Spleen (tissue), 11 donors: ENCODE results near the gene SOX4. TPM values are rescaled to one million over a fixed set of nuclear protein-coding genes. Genes with fewer than 3 reads are reported as not detected.
A peak's percentile ranks its signal among the peaks of the same experiment; 100 is the strongest.

Experiments used
- DNase-seq: peaks from one replicate; pipeline ENCODE4 v3.0.0-alpha.2; 2020
- H3K27ac ChIP-seq, 8 donors: fragments of 200-600 bp; sonication (generic) in 7 of 8; 1 replicate in 4 of 8; 2 replicates in 4 of 8; pipeline versions ENCODE4 v1.5.0 to v1.8.0; 2016 to 2021; ENCODE audit warnings: inconsistent platforms in 4 of 8, mild to moderate bottlenecking in 4 of 8, moderate library complexity in 1 of 8
- H3K27me3 ChIP-seq, 7 donors: fragments of 200-600 bp; sonication (generic) in 6 of 7; replicated peaks in 1 of 7; 1 replicate in 4 of 7; 2 replicates in 3 of 7; pipeline versions ENCODE4 v1.5.0 to v1.8.0; 2016 to 2021; ENCODE audit warnings: inconsistent platforms in 3 of 7, mild to moderate bottlenecking in 1 of 7
- H3K36me3 ChIP-seq, 6 donors: fragments of 200-600 bp; sonication (generic) in 5 of 6; 1 replicate in 4 of 6; 2 replicates in 2 of 6; pipeline versions ENCODE4 v1.5.0 to v1.8.0; 2016 to 2021; ENCODE audit warnings: inconsistent platforms in 2 of 6
- H3K4me1 ChIP-seq, 6 donors: fragments of 200-600 bp; sonication (generic) in 5 of 6; 1 replicate in 3 of 6; 2 replicates in 3 of 6; pipeline versions ENCODE4 v1.5.0 to v1.8.0; 2016 to 2021; ENCODE audit warnings: inconsistent platforms in 3 of 6
- H3K4me3 ChIP-seq, 8 donors: fragments of 200-600 bp; sonication (generic) in 7 of 8; 1 replicate in 4 of 8; 2 replicates in 4 of 8; pipeline versions ENCODE4 v1.5.0 to v1.8.0; 2016 to 2021; ENCODE audit warnings: inconsistent platforms in 4 of 8, mild to moderate bottlenecking in 4 of 8, moderate library complexity in 2 of 8
- H3K9me3 ChIP-seq, 8 donors: fragments of 200-600 bp; sonication (generic) in 7 of 8; 1 replicate in 4 of 8; 2 replicates in 4 of 8; pipeline versions ENCODE4 v1.5.0 to v1.8.0; 2016 to 2021; ENCODE audit warnings: inconsistent platforms in 4 of 8
- CTCF ChIP-seq, 11 experiments: fragments of 200-600 bp in 7 of 11; fragments of 450-650 bp in 4 of 11; sonication (generic) in 4 of 11; IDR thresholded peaks in 8 of 11; conservative IDR thresholded peaks in 3 of 11; 1 replicate in 7 of 11; 2 replicates in 4 of 11; pipeline versions ENCODE4 v1.4.0 to v1.8.0; 2016 to 2021; ENCODE audit warnings: antibody characterized with exemption in 11 of 11, inconsistent platforms in 4 of 11, mild to moderate bottlenecking in 1 of 11
- POLR2A ChIP-seq, 3 donors: fragments of 450-650 bp; IDR thresholded peaks; one replicate each; pipeline ENCODE4 v1.5.1; 2017; ENCODE audit warnings: antibody characterized with exemption in 3 of 3, mild to moderate bottlenecking in 1 of 3
- POLR2AphosphoS5 ChIP-seq, 3 donors: sonication (generic); formaldehyde crosslinking; IDR thresholded peaks; one replicate each; pipeline ENCODE4 v1.5.1; 2017; ENCODE audit warnings: antibody characterized with exemption in 3 of 3
- WGBS, 5 donors: extraction: QIAGEN DNeasy Blood & Tissue Kit in 3 of 5; methylation state at CpG; one replicate each; pipeline versions ENCODE4 v1.1.5 to v1.1.7; 2013 to 2018; 5-methylcytosine and 5-hydroxymethylcytosine counted together
- intact Hi-C: fragments of 100-400 bp; cut with DNase I; formaldehyde crosslinking; loops from one replicate; pipeline ENCODE4 v1.15.0; 2023; ENCODE audit warnings: low total_unique reads
- polyA plus RNA-seq, 3 donors: library from polyadenylated mRNA; stranded (reverse); fragments of 200-250 nt; gene quantifications; one replicate each; pipeline ENCODE4 v1.2.1, GENCODE V29; 2013
- total RNA-seq, 7 donors: library from RNA; depleted of rRNA in 3 of 7; stranded (reverse); fragments of >200 nt in 3 of 7; fragmentation: NEBNext Ultra II Directional in 4 of 7; extraction: Animal tissue kit (Norgen Biotek cat#: 25700) in 4 of 7; gene quantifications; one replicate each; pipeline versions ENCODE4 v1.1.0 to v1.2.1, GENCODE V29; 2016 to 2021
- donor health status: healthy with polysubstance abuse.
- donor health status: DM: no; HTN: no; CAD: no; lungs with moderate emphysema.
- donor health status: DM: no; HTN: no; CAD: no.
- donor health status: Bipolar disorder and iron deficiency.
- donor health status: healthy.
- donor health status: DM: no; HTN: no; CAD: no.
- donor health status: DM: yes; HTN: yes; CAD: no.

Gene SOX4
- total and polyA plus RNA-seq, 10 donors: 4.9 to 11.1 (median 6.5) TPM

- no peak for DNase-seq
- intact Hi-C loops: no loop called here
- Histone ChIP-seq H3K4me3 (no peak overlapping the region), H3K9me3 (no peaks in the 10 kb centered on the region), H3K36me3 (no peaks in the 10 kb centered on the region), H3K27ac (no peak overlapping the region), H3K4me1 (peaks cover 10 to 64% (median 44%) of the 10 kb centered on the region in 6 donors), H3K27me3 (peaks cover 0 to 60% (median 10%) of the 10 kb centered on the region in 7 donors)
- TF ChIP-seq CTCF (IDR thresholded peaks at IDR 0.05 in 8 of 11, conservative IDR thresholded peaks at IDR 0.05 in 3 of 11): no peak
- TF ChIP-seq POLR2AphosphoS5 (IDR thresholded peaks at IDR 0.05): no peak
- no peak for TF ChIP-seq POLR2A (IDR thresholded peaks at IDR 0.05)
- 70 to 86% (median 79%) methylated on average over 2 of the region's 2 CpGs for WGBS, 5 donors
Observed at GRCh38 chr6:21591446-21591845, 2.1 kb upstream of the SOX4 start.

- H3K9me3 ChIP-seq: no peaks in the 10 kb centered on the region
- H3K4me3 ChIP-seq: peak overlapping the region in 6 of 8 donors; percentile 63 to 87 (median 68)
- no peak for DNase-seq
- intact Hi-C loops: no loop called here
- H3K27me3 ChIP-seq: peaks cover 0 to 60% (median 7%) of the 10 kb centered on the region in 7 donors
- H3K27ac ChIP-seq: peak overlapping the region in 4 of 8 donors; percentile 86 to 88 (median 86)
- H3K36me3 ChIP-seq: no peaks in the 10 kb centered on the region
- H3K4me1 ChIP-seq: peaks cover 4 to 64% (median 45%) of the 10 kb centered on the region in 6 donors
- TF ChIP-seq CTCF (IDR thresholded peaks at IDR 0.05 in 8 of 11, conservative IDR thresholded peaks at IDR 0.05 in 3 of 11): no peak
- TF ChIP-seq POLR2A (IDR thresholded peaks at IDR 0.05): no peak
- TF ChIP-seq POLR2AphosphoS5 (IDR thresholded peaks at IDR 0.05): no peak
- WGBS, 5 donors: 4 to 12% (median 6%) methylated on average over 1 of the region's 1 CpG
Observed at GRCh38 chr6:21592953-21593352, 598 bp upstream of the SOX4 start.

- no peak for DNase-seq
- intact Hi-C loops: no loop called here
- Histone ChIP-seq H3K27me3 (peaks cover 0 to 62% (median 5%) of the 10 kb centered on the region in 7 donors), H3K27ac (peak overlapping the region; percentile 76 to 88 (median 86)), H3K4me3 (peak overlapping the region; percentile 51 to 87 (median 66)), H3K9me3 (no peaks in the 10 kb centered on the region), H3K4me1 (peaks cover 4 to 64% (median 47%) of the 10 kb centered on the region in 6 donors), H3K36me3 (no peaks in the 10 kb centered on the region)
- TF ChIP-seq CTCF (IDR thresholded peaks at IDR 0.05 in 8 of 11, conservative IDR thresholded peaks at IDR 0.05 in 3 of 11) (no peak), POLR2A (IDR thresholded peaks at IDR 0.05) (no peak), POLR2AphosphoS5 (IDR thresholded peaks at IDR 0.05) (no peak)
- WGBS, 5 donors: 0 to 1% (median 1%) methylated on average over 17 to 19 of the region's 19 CpGs
Observed at GRCh38 chr6:21593927-21594415, 420 bp downstream of the SOX4 start.

- H3K4me3 ChIP-seq: peak overlapping the region; percentile 51 to 87 (median 66)
- 0 to 1% (median 1%) methylated on average over 47 to 112 of the region's 112 CpGs for WGBS, 5 donors
- no peaks in the 10 kb centered on the region for H3K9me3 ChIP-seq
- peak; percentile 8 to 76 (median 63) for TF ChIP-seq POLR2AphosphoS5 (IDR thresholded peaks at IDR 0.05)
- TF ChIP-seq CTCF (IDR thresholded peaks at IDR 0.05 in 8 of 11, conservative IDR thresholded peaks at IDR 0.05 in 3 of 11): no peak
- intact Hi-C loops: no loop called here
- no peaks in the 10 kb centered on the region for H3K36me3 ChIP-seq
- H3K4me1 ChIP-seq: peaks cover 4 to 64% (median 43%) of the 10 kb centered on the region in 6 donors
- peak; percentile 91 for DNase-seq
- peak overlapping the region; percentile 76 to 88 (median 86) for H3K27ac ChIP-seq
- H3K27me3 ChIP-seq: peaks cover 0 to 66% (median 5%) of the 10 kb centered on the region in 7 donors
Observed at GRCh38 chr6:21594416-21595281, 1.1 kb downstream of the SOX4 start.
